CD14-positive monocyte (primary cell): ENCODE results near the gene ICAM3. TPM values are rescaled to one million over a fixed set of nuclear protein-coding genes. Genes with fewer than 3 reads are reported as not detected.
A peak's percentile ranks its signal among the peaks of the same experiment; 100 is the strongest.

ENCODE experiments used
- DNase-seq, 3 donors: peaks; one replicate each; pipeline ENCODE4 v3.0.0-alpha.2; 2011 to 2022
- H2AFZ ChIP-seq: 2 replicates; pipeline ENCODE4 v1.6.0; 2012; ENCODE audit warnings: mild to moderate bottlenecking, low read depth, low read length, inconsistent platforms; ENCODE audit not compliant: insufficient read depth, poor library complexity, severe bottlenecking
- H3K27ac ChIP-seq, 2 donors: 1 replicate in 1 of 2; 2 replicates in 1 of 2; pipeline ENCODE4 v1.5.1; 2012 to 2013; ENCODE audit warnings: low read length in 2 of 2, control low read depth in 1 of 2, inconsistent platforms in 1 of 2, low read depth in 1 of 2, mild to moderate bottlenecking in 1 of 2
- H3K27me3 ChIP-seq, 2 donors: one replicate each; pipeline versions ENCODE4 v1.6.0 to v1.6.1; 2011 to 2013; ENCODE audit warnings: low read length in 2 of 2; ENCODE audit not compliant: control insufficient read depth in 2 of 2, insufficient read depth in 2 of 2
- H3K36me3 ChIP-seq, 2 donors: replicated peaks in 1 of 2; 1 replicate in 1 of 2; 2 replicates in 1 of 2; pipeline versions ENCODE4 v1.5.1 to v1.6.1; 2012 to 2013; ENCODE audit warnings: low read length in 2 of 2, control low read depth in 1 of 2, inconsistent platforms in 1 of 2, mild to moderate bottlenecking in 1 of 2; ENCODE audit not compliant: insufficient read depth in 2 of 2, control insufficient read depth in 1 of 2
- H3K4me1 ChIP-seq, 2 donors: 1 replicate in 1 of 2; 2 replicates in 1 of 2; pipeline versions ENCODE4 v1.5.1 to v1.6.1; 2012 to 2013; ENCODE audit warnings: low read length in 2 of 2, control low read depth in 1 of 2, inconsistent platforms in 1 of 2, mild to moderate bottlenecking in 1 of 2, moderate library complexity in 1 of 2; ENCODE audit not compliant: insufficient read depth in 2 of 2, control insufficient read depth in 1 of 2
- H3K4me2 ChIP-seq: replicated peaks from 2 replicates; pipeline ENCODE3; 2012; ENCODE audit warnings: low read length, moderate library complexity, mild to moderate bottlenecking; ENCODE audit not compliant: poor library complexity, severe bottlenecking; ENCODE audit errors: extremely low read depth
- H3K4me3 ChIP-seq, 3 experiments: fragments of 200-600 bp in 1 of 3; sonication (generic) in 1 of 3; replicated peaks in 1 of 3; 1 replicate in 2 of 3; 2 replicates in 1 of 3; pipeline ENCODE4 v1.5.1; 2011 to 2013; ENCODE audit warnings: low read length in 3 of 3, mild to moderate bottlenecking in 3 of 3, control low read depth in 2 of 3, low read depth in 2 of 3, inconsistent platforms in 1 of 3, moderate library complexity in 1 of 3
- H3K79me2 ChIP-seq: 2 replicates; pipeline ENCODE4 v1.6.0; 2012; ENCODE audit warnings: mild to moderate bottlenecking, control low read depth, inconsistent platforms, low read length, moderate library complexity; ENCODE audit not compliant: insufficient read depth
- H3K9ac ChIP-seq: 2 replicates; pipeline ENCODE4 v1.6.0; 2017; ENCODE audit warnings: low read length, mild to moderate bottlenecking; ENCODE audit not compliant: insufficient read depth, poor library complexity, severe bottlenecking
- H3K9me3 ChIP-seq, 2 donors: replicated peaks in 1 of 2; 1 replicate in 1 of 2; 2 replicates in 1 of 2; pipeline versions ENCODE4 v1.5.1 to v1.6.1; 2012 to 2013; ENCODE audit warnings: low read length in 2 of 2, control low read depth in 1 of 2; ENCODE audit not compliant: control insufficient read depth in 1 of 2, insufficient read depth in 1 of 2
- H4K20me1 ChIP-seq: 2 replicates; pipeline ENCODE4 v1.6.0; 2012; ENCODE audit warnings: mild to moderate bottlenecking, low read length, control low read depth, moderate library complexity; ENCODE audit not compliant: insufficient read depth
- H3K27ac Mint-ChIP-seq, 7 donors: one replicate each; pipeline ENCODE4 v1.8.0; 2020; ENCODE audit warnings: mild to moderate bottlenecking in 7 of 7, mixed read lengths in 7 of 7, moderate library complexity in 6 of 7, inconsistent platforms in 2 of 7
- H3K27me3 Mint-ChIP-seq, 3 donors: one replicate each; pipeline ENCODE4 v1.8.0; 2021 to 2022; ENCODE audit warnings: low read depth in 3 of 3, mild to moderate bottlenecking in 3 of 3, mixed read lengths in 3 of 3, moderate library complexity in 3 of 3, inconsistent platforms in 1 of 3
- H3K36me3 Mint-ChIP-seq, 2 donors: one replicate each; pipeline ENCODE4 v1.8.0; 2020; ENCODE audit warnings: mixed read lengths in 2 of 2, inconsistent platforms in 1 of 2, mild to moderate bottlenecking in 1 of 2
- H3K4me1 Mint-ChIP-seq: one replicate; pipeline ENCODE4 v1.8.0; 2020; ENCODE audit warnings: mild to moderate bottlenecking, mixed read lengths
- H3K4me3 Mint-ChIP-seq, 2 donors: one replicate each; pipeline ENCODE4 v1.8.0; 2020; ENCODE audit warnings: mild to moderate bottlenecking in 2 of 2, mixed read lengths in 2 of 2, moderate library complexity in 1 of 2
- H3K9me3 Mint-ChIP-seq, 7 donors: one replicate each; pipeline ENCODE4 v1.8.0; 2020 to 2022; ENCODE audit warnings: mixed read lengths in 7 of 7, mild to moderate bottlenecking in 6 of 7, moderate library complexity in 6 of 7, inconsistent platforms in 2 of 7
- WGBS: methylation state at CpG from one replicate; pipeline ENCODE4 v1.1.5; 2013; ENCODE audit warnings: missing lambda C conversion rate; ENCODE audit not compliant: insufficient coverage; 5-methylcytosine and 5-hydroxymethylcytosine counted together
- intact Hi-C, 2 donors: fragments of 100-400 bp; cut with micrococcal nuclease; formaldehyde crosslinking; loops; one replicate each; pipeline versions ENCODE4 v1.15.0 to v1.15.1; 2023
- polyA plus RNA-seq, 3 donors: library from polyadenylated mRNA; depleted of rRNA in 1 of 3; unstranded in 2 of 3; stranded (reverse) in 1 of 3; fragments of 300-500 nt in 2 of 3; fragments of >200 nt in 1 of 3; fragmentation: Illumina TruSeq in 2 of 3; gene quantifications; 1 replicate in 2 of 3; 2 replicates in 1 of 3; pipeline ENCODE4 v1.2.3, GENCODE V29; 2012 to 2021
- TF ChIP-seq, protein P1 (sequence below): fragments of 200-600 bp; IDR thresholded peaks from one replicate; pipeline ENCODE4 v1.8.0; 2022; ENCODE audit warnings: antibody characterized with exemption, mild to moderate bottlenecking

Gene ICAM3
- polyA plus RNA-seq, 3 donors: 189 to 234 (median 198) TPM

- Histone ChIP-seq H3K36me3 (peaks cover 52 to 60% of the 10 kb centered on the region in 2 donors), H2AFZ (peak overlapping the region; percentile 70), H3K4me1 (peaks cover 25 to 38% of the 10 kb centered on the region in 2 donors)
These were observed 7.1 kb downstream of the ICAM3 start for GRCh38 chr19:10332158-10332964.

GRCh38 chr19:10329555-10329954, 9.9 kb downstream of the ICAM3 start:
- H3K9me3 ChIP-seq: no peaks in the 10 kb centered on the region
- Mint-ChIP-seq H3K4me1 (peaks cover 21% of the 10 kb centered on the region), H3K27ac (no peak overlapping the region), H3K9me3 (no peaks in the 10 kb centered on the region), H3K27me3 (peaks cover 0 to 1% (median 0%) of the 10 kb centered on the region in 3 donors), H3K4me3 (no peak overlapping the region), H3K36me3 (peaks cover 48 to 68% of the 10 kb centered on the region in 2 donors)
- DNase-seq: no peak
- intact Hi-C loops: no loop called here
- H3K4me2 ChIP-seq: no peak overlapping the region
- peaks cover 61% of the 10 kb centered on the region for H4K20me1 ChIP-seq
- no peak overlapping the region for H3K4me3 ChIP-seq
- 94% methylated on average over 13 of the region's 13 CpGs for WGBS
- H3K4me1 ChIP-seq: peaks cover 21 to 25% of the 10 kb centered on the region in 2 donors
- no peak overlapping the region for H2AFZ ChIP-seq
- no peaks in the 10 kb centered on the region for H3K27me3 ChIP-seq
- H3K36me3 ChIP-seq: peaks cover 63 to 67% of the 10 kb centered on the region in 2 donors
- H3K79me2 ChIP-seq: peaks cover 76% of the 10 kb centered on the region
- TF ChIP-seq, protein P1, sequence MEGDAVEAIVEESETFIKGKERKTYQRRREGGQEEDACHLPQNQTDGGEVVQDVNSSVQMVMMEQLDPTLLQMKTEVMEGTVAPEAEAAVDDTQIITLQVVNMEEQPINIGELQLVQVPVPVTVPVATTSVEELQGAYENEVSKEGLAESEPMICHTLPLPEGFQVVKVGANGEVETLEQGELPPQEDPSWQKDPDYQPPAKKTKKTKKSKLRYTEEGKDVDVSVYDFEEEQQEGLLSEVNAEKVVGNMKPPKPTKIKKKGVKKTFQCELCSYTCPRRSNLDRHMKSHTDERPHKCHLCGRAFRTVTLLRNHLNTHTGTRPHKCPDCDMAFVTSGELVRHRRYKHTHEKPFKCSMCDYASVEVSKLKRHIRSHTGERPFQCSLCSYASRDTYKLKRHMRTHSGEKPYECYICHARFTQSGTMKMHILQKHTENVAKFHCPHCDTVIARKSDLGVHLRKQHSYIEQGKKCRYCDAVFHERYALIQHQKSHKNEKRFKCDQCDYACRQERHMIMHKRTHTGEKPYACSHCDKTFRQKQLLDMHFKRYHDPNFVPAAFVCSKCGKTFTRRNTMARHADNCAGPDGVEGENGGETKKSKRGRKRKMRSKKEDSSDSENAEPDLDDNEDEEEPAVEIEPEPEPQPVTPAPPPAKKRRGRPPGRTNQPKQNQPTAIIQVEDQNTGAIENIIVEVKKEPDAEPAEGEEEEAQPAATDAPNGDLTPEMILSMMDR: no peak
- H3K9ac ChIP-seq: no peak overlapping the region
- H3K27ac ChIP-seq: no peak overlapping the region

More at GRCh38 chr19:10332158-10332964, 7.1 kb downstream of the ICAM3 start:
- Histone ChIP-seq H4K20me1 (peaks cover 55% of the 10 kb centered on the region), H3K27me3 (no peaks in the 10 kb centered on the region), H3K79me2 (peaks cover 95% of the 10 kb centered on the region), H3K27ac (peak overlapping the region; percentile 74 to 85), H3K4me3 (peak overlapping the region; percentile 76 to 96 (median 87)), H3K9ac (peak overlapping the region; percentile 83), H3K4me2 (peak overlapping the region; percentile 95), H3K9me3 (no peaks in the 10 kb centered on the region)
- Mint-ChIP-seq H3K4me1 (peaks cover 32% of the 10 kb centered on the region), H3K9me3 (no peaks in the 10 kb centered on the region), H3K27me3 (peaks cover 0 to 1% (median 0%) of the 10 kb centered on the region in 3 donors), H3K27ac (peak overlapping the region; percentile 93 to 98 (median 96)), H3K36me3 (peaks cover 46 to 64% of the 10 kb centered on the region in 2 donors), H3K4me3 (peak overlapping the region; percentile 94)
- intact Hi-C loops: loop anchor here (2.0 to 5.0 kb wide), 4 partner anchors 14 to 60 kb away; partner anchors contain the start of gene ICAM1 (in 2 of the 2)
- WGBS: 51% methylated on average over 12 of the region's 18 CpGs
- TF ChIP-seq, protein P1: no peak
- DNase-seq: no peak
